Gastroesophageal sphincter (tissue), 3 donors: ENCODE results near the gene CEP170B.
"Not testable (repeated sequence)": the region's sequence is repeated elsewhere in the genome, so short reads cannot be mapped to it uniquely, and the experiment has no call there.

Experiments used
- CTCF ChIP-seq, 4 experiments: fragments of 200-600 bp in 2 of 4; fragments of 450-650 bp in 2 of 4; sonication (generic) in 1 of 4; IDR thresholded peaks; one replicate each; pipeline ENCODE4 v1.5.1; 2017 to 2019; ENCODE audit warnings: antibody characterized with exemption in 4 of 4, mild to moderate bottlenecking in 2 of 4, moderate library complexity in 2 of 4
- EP300 ChIP-seq: sonication (generic); formaldehyde crosslinking; IDR thresholded peaks from one replicate; pipeline ENCODE4 v1.6.1; 2017; ENCODE audit warnings: antibody characterized with exemption, mild to moderate bottlenecking
- POLR2A ChIP-seq, 2 donors: fragments of 450-650 bp; IDR thresholded peaks; one replicate each; pipeline ENCODE4 v1.6.1; 2017; ENCODE audit warnings: antibody characterized with exemption in 2 of 2, mild to moderate bottlenecking in 2 of 2, moderate library complexity in 1 of 2

GRCh38 chr14:104905579-104905933, 40.5 kb downstream of the CEP170B start:
- TF ChIP-seq POLR2A (IDR thresholded peaks at IDR 0.05); CTCF (IDR thresholded peaks at IDR 0.05); EP300: not testable (repeated sequence)
